ENCODE results near the gene MYO1B. TPM values are rescaled to one million over a fixed set of nuclear protein-coding genes. Genes with fewer than 3 reads are reported as not detected.
A peak's percentile ranks its signal among the peaks of the same experiment; 100 is the strongest.

The MYO1B gene
- total RNA-seq (2012; rRNA removed) (116 and 167 TPM in 2 replicates), polyA plus RNA-seq (2012; rRNA removed) (44.3 and 57.2 TPM in 2 replicates), Bru-seq, nascent RNA (percentile 99 among the genes with signal in this experiment), BruChase-seq, experiment 1, labeled RNA remaining after a 6-hour chase (percentile 95 among the genes with signal in this experiment), BruChase-seq, experiment 2, labeled RNA remaining after a 2-hour chase (percentile 94 among the genes with signal in this experiment)
- polyA plus RNA-seq (2012; cell fraction: cytosol; rRNA removed): 11.9 and 14.9 TPM in 2 replicates
- 10.3 and 68.5 TPM in 2 replicates for polyA plus RNA-seq (2012; cell fraction: nucleus; rRNA removed; ENCODE audit: low replicate concordance)
- long read RNA-seq, full-length matches to known transcripts: 104 of 372 reads
- long read RNA-seq, partial matches to known transcripts: 156 of 372 reads
- long read RNA-seq, other reads (novel, unspliced or antisense): 112 of 372 reads

DNA sequence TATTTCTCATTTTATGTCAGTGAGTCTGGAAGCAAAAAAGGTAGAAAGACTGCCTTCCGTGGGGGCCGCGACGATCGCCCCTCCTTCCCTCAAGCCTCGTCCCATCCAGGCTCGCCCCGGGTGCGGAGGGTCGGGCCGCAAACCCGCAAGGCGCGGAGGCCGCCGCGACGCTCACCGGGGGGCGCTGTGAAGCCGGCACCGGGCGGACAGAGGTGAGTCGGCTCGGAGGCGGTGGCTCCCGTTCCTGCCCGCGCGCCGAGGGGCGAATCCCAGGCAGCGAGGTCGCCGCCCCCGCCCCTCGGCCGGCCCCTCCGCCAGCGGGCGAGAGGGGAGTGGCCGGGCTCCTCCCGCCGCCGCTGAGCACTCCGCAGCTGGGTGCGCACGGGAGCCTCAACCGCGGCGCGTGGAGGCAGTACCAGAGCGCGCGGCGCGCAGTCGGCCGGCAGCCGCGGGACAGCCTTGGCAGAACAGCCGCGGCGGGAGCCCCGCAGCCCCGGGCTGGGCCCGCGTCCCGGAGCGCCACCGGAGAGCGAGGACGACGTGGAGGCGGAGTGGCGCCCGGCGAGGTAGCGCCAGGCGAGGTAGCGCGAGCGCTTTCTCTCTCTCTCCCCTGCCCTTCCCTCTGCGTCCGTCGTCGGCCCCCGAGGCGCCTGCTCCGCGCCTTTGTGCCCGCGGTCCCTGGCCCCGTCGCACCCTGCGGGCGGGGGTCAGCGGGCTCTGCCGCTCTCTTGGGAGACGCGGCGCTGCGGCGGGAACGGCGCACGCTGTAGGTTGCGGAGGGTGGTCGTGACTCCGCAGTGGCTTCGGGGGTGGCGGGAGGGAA lies at the start of gene MYO1B:
Gene MYO1B (plus strand): TSS at position 359 of the 823 bp plus-strand sequence. CDS start 31,492 bp downstream, outside the sequence.
- peak within 1 kb of the TSS; percentile 97 for H3K27ac ChIP-seq (ENCODE audit: insufficient read depth, low read length)
- peaks cover 7% of the 10 kb centered on the region; the same call in 1 of the 2 replicates for H3K36me3 ChIP-seq (ENCODE audit: control insufficient read depth, insufficient read depth, low read length)
- H3K14ac ChIP-seq (replicated peaks; ENCODE audit: low read depth, low read length): peak within 1 kb of the TSS; percentile 96
- H3K9me1 ChIP-seq (ENCODE audit: insufficient read depth, low read length): peaks cover 13% of the 10 kb centered on the region
- 1% methylated on average over 21 of the region's 112 CpGs; no CpG with 5 or more reads in 1 of the 2 experiments for WGBS, 2 experiments (ENCODE audit: extremely low coverage in 2 of 2, insufficient read length in 1 of 2)
- peak within 1 kb of the TSS; percentile 97 for H3K4me3 ChIP-seq (ENCODE audit: insufficient read depth, low read depth, low read length)
- H3K79me1 ChIP-seq (ENCODE audit: low read depth in 1 of 2, low read length in 2 of 2): peaks cover 6 to 45% of the 10 kb centered on the region in 2 experiments; a peak in 3 of 4 replicates
- CTCF ChIA-PET: interaction anchor here (0.5 kb wide), 1 partner anchor 256 kb away, joined by 4 read pairs; no protein-coding TSS in a partner anchor
- H4K91ac ChIP-seq (ENCODE audit: insufficient read depth, low read depth, low read length): peak within 1 kb of the TSS; percentile 93
- BruUV-seq (replicated peaks): no TSS peak
- H2AK9ac ChIP-seq (replicated peaks; ENCODE audit: low read depth, low read length, poor library complexity): peak within 1 kb of the TSS; percentile 96
- H2AK5ac ChIP-seq (ENCODE audit: low read depth, low read length): peak within 1 kb of the TSS; percentile 92
- peak within 1 kb of the TSS; percentile 13 to 84 for H4K8ac ChIP-seq (ENCODE audit: low read depth in 2 of 2, low read length in 2 of 2)
- H3K18ac ChIP-seq (ENCODE audit: low read depth, low read length): peak within 1 kb of the TSS; percentile 91
- H3K9me3 ChIP-seq (ENCODE audit: control insufficient read depth, insufficient read depth, low read length): peaks cover 3% of the 10 kb centered on the region; the same call in 1 of the 2 replicates
- peak within 1 kb of the TSS; percentile 92 for H3K56ac ChIP-seq (ENCODE audit: extremely low read depth, insufficient read depth, low read length)
- dilution Hi-C loops (cut with HindIII; ENCODE audit: low sequenced_read_pairs, unreplicated experiment): no loop called here
- peak within 1 kb of the TSS; percentile 33 for H2BK20ac ChIP-seq (ENCODE audit: low read depth, low read length)
- peak within 1 kb of the TSS; percentile 87 for H2BK120ac ChIP-seq (ENCODE audit: low read depth, low read length)
- peak within 1 kb of the TSS; percentile 94 for H3K4me2 ChIP-seq (ENCODE audit: low read depth, low read length)
- in situ Hi-C loops (cut with MboI; ENCODE audit: low sequenced_read_pairs): no loop called here
- intact Hi-C loops (cut with micrococcal nuclease): loop anchor here (1.0 to 5.0 kb wide), 3 partner anchors 27 to 167 kb away; no protein-coding TSS in a partner anchor
- H2BK5ac ChIP-seq (ENCODE audit: low read depth, low read length, poor library complexity, severe bottlenecking): peak within 1 kb of the TSS; percentile 89
- ATAC-seq (ENCODE audit: low read depth): peak; percentile 81
- H3K4me1 ChIP-seq (ENCODE audit: control insufficient read depth, insufficient read depth, low read length): peaks cover 14% of the 10 kb centered on the region
- no peaks in the 10 kb centered on the region for H3K27me3 ChIP-seq (ENCODE audit: control insufficient read depth, insufficient read depth, low read length)
- peak within 1 kb of the TSS; percentile 97 for H3K9ac ChIP-seq (ENCODE audit: low read depth, low read length)
- peak; percentile 74 for DNase-seq
- peaks cover 35% of the 10 kb centered on the region for H4K20me1 ChIP-seq (ENCODE audit: insufficient read depth, low read length)
- peak within 1 kb of the TSS; percentile 87; the same call in 2 of the 3 replicates for H2BK15ac ChIP-seq (ENCODE audit: low read depth, low read length)
- POLR2A ChIA-PET (ENCODE audit: unreplicated experiment): no interaction called here
- H3K4ac ChIP-seq (ENCODE audit: low read depth, low read length): peak within 1 kb of the TSS; percentile 95
- peak within 1 kb of the TSS; percentile 74 for H4K5ac ChIP-seq (ENCODE audit: low read depth, low read length)
- H3K23ac ChIP-seq (ENCODE audit: low read depth, low read length): peak within 1 kb of the TSS; percentile 98
- peak within 1 kb of the TSS; percentile 93 for H2AFZ ChIP-seq (replicated peaks; ENCODE audit: low read length, poor library complexity)
- TF ChIP-seq MXI1 (IDR thresholded peaks at IDR 0.05; ENCODE audit: borderline replicate concordance, low read depth, low read length) (peak; percentile 82; the same call in 1 of the 2 replicates), MAFK (IDR thresholded peaks at IDR 0.05; ENCODE audit: low read depth, low read length) (no peak), CEBPB (IDR thresholded peaks at IDR 0.05; ENCODE audit: low read depth, low read length) (no peak), SMC3 (IDR thresholded peaks at IDR 0.05; ENCODE audit: low read depth, low read length) (peak; percentile 56), NFE2L2 (IDR thresholded peaks at IDR 0.05; ENCODE audit: low read depth, low read length) (no peak), RFX5 (IDR thresholded peaks at IDR 0.05; ENCODE audit: low read depth, low read length) (no peak), RAD21 (IDR thresholded peaks at IDR 0.05; ENCODE audit: low read length) (peak; percentile 65), POLR2A (IDR thresholded peaks at IDR 0.05; ENCODE audit: low read depth, low read length) (peak; percentile 78), MAZ (IDR thresholded peaks at IDR 0.05; ENCODE audit: borderline replicate concordance, low read depth, low read length) (peak; percentile 41), FOS (IDR thresholded peaks at IDR 0.05; ENCODE audit: low read depth, low read length) (no peak), BHLHE40 (IDR thresholded peaks at IDR 0.05; ENCODE audit: low read depth, low read length) (peak; percentile 50; the same call in 1 of the 2 replicates)
- TF ChIP-seq, protein P1, sequence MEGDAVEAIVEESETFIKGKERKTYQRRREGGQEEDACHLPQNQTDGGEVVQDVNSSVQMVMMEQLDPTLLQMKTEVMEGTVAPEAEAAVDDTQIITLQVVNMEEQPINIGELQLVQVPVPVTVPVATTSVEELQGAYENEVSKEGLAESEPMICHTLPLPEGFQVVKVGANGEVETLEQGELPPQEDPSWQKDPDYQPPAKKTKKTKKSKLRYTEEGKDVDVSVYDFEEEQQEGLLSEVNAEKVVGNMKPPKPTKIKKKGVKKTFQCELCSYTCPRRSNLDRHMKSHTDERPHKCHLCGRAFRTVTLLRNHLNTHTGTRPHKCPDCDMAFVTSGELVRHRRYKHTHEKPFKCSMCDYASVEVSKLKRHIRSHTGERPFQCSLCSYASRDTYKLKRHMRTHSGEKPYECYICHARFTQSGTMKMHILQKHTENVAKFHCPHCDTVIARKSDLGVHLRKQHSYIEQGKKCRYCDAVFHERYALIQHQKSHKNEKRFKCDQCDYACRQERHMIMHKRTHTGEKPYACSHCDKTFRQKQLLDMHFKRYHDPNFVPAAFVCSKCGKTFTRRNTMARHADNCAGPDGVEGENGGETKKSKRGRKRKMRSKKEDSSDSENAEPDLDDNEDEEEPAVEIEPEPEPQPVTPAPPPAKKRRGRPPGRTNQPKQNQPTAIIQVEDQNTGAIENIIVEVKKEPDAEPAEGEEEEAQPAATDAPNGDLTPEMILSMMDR (conservative IDR thresholded peaks at IDR 0.05; ENCODE audit: low read depth, low read length): peak; percentile 61
- TF ChIP-seq, protein P2, sequence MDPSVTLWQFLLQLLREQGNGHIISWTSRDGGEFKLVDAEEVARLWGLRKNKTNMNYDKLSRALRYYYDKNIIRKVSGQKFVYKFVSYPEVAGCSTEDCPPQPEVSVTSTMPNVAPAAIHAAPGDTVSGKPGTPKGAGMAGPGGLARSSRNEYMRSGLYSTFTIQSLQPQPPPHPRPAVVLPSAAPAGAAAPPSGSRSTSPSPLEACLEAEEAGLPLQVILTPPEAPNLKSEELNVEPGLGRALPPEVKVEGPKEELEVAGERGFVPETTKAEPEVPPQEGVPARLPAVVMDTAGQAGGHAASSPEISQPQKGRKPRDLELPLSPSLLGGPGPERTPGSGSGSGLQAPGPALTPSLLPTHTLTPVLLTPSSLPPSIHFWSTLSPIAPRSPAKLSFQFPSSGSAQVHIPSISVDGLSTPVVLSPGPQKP (IDR thresholded peaks at IDR 0.05; ENCODE audit: borderline replicate concordance, low read depth, low read length): no peak

All from IMR-90 (cell line).